ENCODE measurements around the gene TMEM204.
A peak's percentile ranks its signal among the peaks of the same experiment; 100 is the strongest.

The TMEM204 gene

GRCh38 chr16:1526608-1527555 is 6.6 kb upstream of the TMEM204 start:
- no peaks in the 10 kb centered on the region for H3K4me1 ChIP-seq (ENCODE audit: control insufficient read depth, insufficient read depth, low read length)
- no peak overlapping the region for H3K4me3 ChIP-seq (ENCODE audit: low read depth, low read length)
- ChIA-PET CTCF (interaction anchor here (0.6 to 0.7 kb wide), 2 partner anchors 106 to 147 kb away, joined by 3 read pairs; no protein-coding TSS in a partner anchor), POLR2A (interaction anchor here (0.6 kb wide), 2 partner anchors 58 to 120 kb away, joined by 4 to 6 read pairs; no protein-coding TSS in a partner anchor)
- H3K27ac ChIP-seq (ENCODE audit: extremely low read depth, low read depth, low read length): no peak overlapping the region
- H3K9me3 ChIP-seq (ENCODE audit: control insufficient read depth, insufficient read depth, low read depth, low read length): no peaks in the 10 kb centered on the region
- TF ChIP-seq SALL2 (tag by site-specific recombination; IDR thresholded peaks at IDR 0.05; ENCODE audit: borderline replicate concordance): no peak
- no peak for TF ChIP-seq PATZ1 (tag by site-specific recombination; IDR thresholded peaks at IDR 0.05)
- peaks cover 0 to 8% of the 10 kb centered on the region in 2 experiments; a peak in 1 of 3 replicates for H3K36me3 ChIP-seq (ENCODE audit: control insufficient read depth in 2 of 2, insufficient read depth in 1 of 2, low read length in 2 of 2)

DNA sequence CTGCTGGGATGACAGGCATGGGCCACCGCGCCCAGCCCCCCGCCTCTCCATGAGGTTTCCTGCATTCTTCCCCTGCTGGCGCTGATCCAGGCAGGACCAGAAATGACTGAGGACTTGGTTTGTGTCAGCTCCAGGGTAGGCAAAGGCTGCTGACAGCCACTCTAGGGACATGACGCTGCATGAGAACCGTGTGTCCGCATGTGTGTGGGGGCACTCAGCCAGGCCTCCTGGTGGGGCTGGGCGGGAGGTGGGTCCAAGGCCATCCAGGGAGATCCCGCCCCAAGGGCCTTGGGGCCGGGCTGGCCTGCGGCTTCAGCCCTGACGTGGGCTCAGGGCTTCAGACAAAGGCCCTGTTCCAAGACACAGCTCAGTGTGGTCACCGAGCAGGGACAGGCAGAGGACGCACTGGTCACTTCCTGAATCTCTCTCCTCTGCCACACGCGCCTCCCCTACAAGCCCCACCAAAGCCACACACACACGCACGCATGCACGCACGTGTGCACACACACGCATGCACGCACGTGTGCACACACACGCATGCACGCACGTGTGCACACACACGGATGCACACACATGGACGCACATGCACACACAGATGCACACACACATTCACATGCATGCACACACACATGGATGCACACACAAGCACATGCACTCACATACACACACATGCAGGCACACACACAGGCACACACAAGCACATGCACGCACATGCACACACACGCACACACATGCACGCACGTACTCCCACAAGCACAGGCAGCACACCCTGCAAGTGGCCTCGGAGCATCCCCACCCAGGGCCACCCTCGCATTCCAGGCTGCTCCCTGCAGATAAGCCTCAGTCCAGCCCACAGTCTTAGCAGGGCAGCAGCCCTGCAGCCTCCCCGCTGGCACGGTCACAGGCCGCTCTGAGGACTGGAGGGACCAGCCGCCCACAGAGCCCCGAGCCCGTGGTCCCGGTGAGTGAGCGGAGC is 5.3 kb upstream of the TMEM204 start:
- Histone ChIP-seq H3K4me1 (ENCODE audit: control insufficient read depth, insufficient read depth, low read length) (no peaks in the 10 kb centered on the region), H3K27ac (ENCODE audit: extremely low read depth, low read depth, low read length) (no peak overlapping the region), H3K9me3 (ENCODE audit: control insufficient read depth, insufficient read depth, low read depth, low read length) (no peaks in the 10 kb centered on the region), H3K4me3 (ENCODE audit: low read depth, low read length) (no peak overlapping the region), H3K36me3 (ENCODE audit: control insufficient read depth in 2 of 2, insufficient read depth in 1 of 2, low read length in 2 of 2) (peaks cover 0 to 8% of the 10 kb centered on the region in 2 experiments; a peak in 1 of 3 replicates)
- ChIA-PET POLR2A (interaction anchor here (0.6 kb wide), 1 partner anchor 57 kb away, joined by 6 read pairs; no protein-coding TSS in a partner anchor), CTCF (interaction anchor here (0.6 to 0.7 kb wide), 2 partner anchors 104 to 146 kb away, joined by 3 read pairs; no protein-coding TSS in a partner anchor)
- TF ChIP-seq SP3 (tag by site-specific recombination; IDR thresholded peaks at IDR 0.05): no peak
- TF ChIP-seq ZBTB26 (tag by site-specific recombination; optimal IDR thresholded peaks at IDR 0.05): peak; percentile 19
- TF ChIP-seq ZNF76 (tag by site-specific recombination; IDR thresholded peaks at IDR 0.05; ENCODE audit: borderline replicate concordance, low read depth): no peak
- peak; percentile 99 for TF ChIP-seq ZSCAN4 (tag by site-specific recombination; IDR thresholded peaks at IDR 0.05)
- TF ChIP-seq ZFHX2 (tag by site-specific recombination; conservative IDR thresholded peaks at IDR 0.05): peak; percentile 77
- TF ChIP-seq EGR2 (tag by site-specific recombination; IDR thresholded peaks at IDR 0.05; ENCODE audit: low read depth): peak; percentile 85
- 0 out of 2 replicates have a peak, but pooled peaks have one; percentile 32 for TF ChIP-seq ZNF473 (tag by site-specific recombination; IDR thresholded peaks at IDR 0.05)

DNA sequence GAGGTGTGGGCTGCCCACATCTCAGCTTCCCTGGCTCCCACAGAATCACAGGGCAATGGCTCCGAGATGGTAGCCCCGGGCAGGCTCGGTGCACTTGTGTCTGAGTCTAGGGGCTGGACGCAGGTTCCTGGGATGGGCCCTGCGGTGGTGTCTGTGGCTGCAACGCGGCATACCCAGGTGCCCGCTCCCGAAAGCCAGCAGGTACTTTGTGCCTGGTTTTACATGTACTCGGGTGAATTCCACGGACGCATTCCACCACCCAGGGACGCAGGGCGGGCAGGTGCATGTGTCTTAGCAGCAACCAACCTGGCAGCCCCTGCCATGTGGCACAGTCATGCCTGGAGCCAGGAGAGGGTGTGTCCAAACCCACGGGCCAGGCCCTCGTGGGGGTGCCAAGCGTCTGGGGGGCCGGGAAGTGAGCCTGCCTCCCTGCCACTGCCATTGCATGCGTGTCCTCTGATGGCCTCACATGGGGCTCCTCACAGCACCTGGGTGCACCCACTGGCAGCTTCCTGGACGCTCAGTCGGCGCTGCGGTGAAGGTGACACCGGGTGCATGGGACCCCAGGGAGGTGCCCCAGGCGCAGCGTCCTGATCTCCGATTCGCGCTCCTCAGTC is 4.4 kb upstream of the TMEM204 start:
- Histone ChIP-seq H3K9me3 (ENCODE audit: control insufficient read depth, insufficient read depth, low read depth, low read length) (no peaks in the 10 kb centered on the region), H3K27ac (ENCODE audit: extremely low read depth, low read depth, low read length) (no peak overlapping the region), H3K4me1 (ENCODE audit: control insufficient read depth, insufficient read depth, low read length) (no peaks in the 10 kb centered on the region), H3K4me3 (ENCODE audit: low read depth, low read length) (no peak overlapping the region), H3K36me3 (ENCODE audit: control insufficient read depth in 2 of 2, insufficient read depth in 1 of 2, low read length in 2 of 2) (no peaks in the 10 kb centered on the region)
- ChIA-PET POLR2A (no interaction called here), CTCF (no interaction called here)
- no peak for TF ChIP-seq EGR2 (tag by site-specific recombination; IDR thresholded peaks at IDR 0.05; ENCODE audit: low read depth)
- no peak for TF ChIP-seq ZNF549 (tag by site-specific recombination; IDR thresholded peaks at IDR 0.05)
- no peak for TF ChIP-seq ZNF292 (tag by site-specific recombination; IDR thresholded peaks at IDR 0.05; ENCODE audit: borderline replicate concordance, low read depth)
- TF ChIP-seq ZNF350 (tag by site-specific recombination; IDR thresholded peaks at IDR 0.05): no peak
- no peak for TF ChIP-seq GLIS1 (tag by site-specific recombination; IDR thresholded peaks at IDR 0.05)
- no peak for TF ChIP-seq HIC1 (tag by site-specific recombination; IDR thresholded peaks at IDR 0.05)
- TF ChIP-seq ZNF121 (tag by site-specific recombination; IDR thresholded peaks at IDR 0.05): no peak
